HCT116 (cell line): ENCODE data around the gene ATP1B3. TPM values are rescaled to one million over a fixed set of nuclear protein-coding genes. Genes with fewer than 3 reads are reported as not detected.

Experiments used
- ATAC-seq: fragments of 200-7000 bp; cut with Tn5 transposase; 2 replicates; pipeline ENCODE4 v1.9.1; 2020; ENCODE audit warnings: mild to moderate bottlenecking, moderate library complexity
- BruUV-seq: library from RNA; stranded (reverse); fragments of 400-500 nt; replicated peaks from 2 replicates; lab custom pipeline; 2021; lab: Mats Ljungman, UMichigan
- CTCF ChIA-PET: fragments of 300-600 bp; sonication (Branson Sonifier 250); formaldehyde crosslinking; loops from one replicate; lab custom pipeline; 2021; ENCODE audit warnings: antibody characterized with exemption; lab: Charles Lee
- POLR2A ChIA-PET: fragments of 300-600, 350-600 bp; sonication (Branson Sonifier 250); formaldehyde crosslinking; loops from one replicate; lab custom pipeline; 2021; ENCODE audit warnings: antibody characterized with exemption; lab: Charles Lee
- RAD21 ChIA-PET, 2 experiments: fragments of 300-600 bp; sonication (Branson Sonifier 250); formaldehyde crosslinking; loops; one replicate each; lab custom pipeline; 2023; ENCODE audit warnings: low total read pairs in 2 of 2; ENCODE audit not compliant: uncharacterized antibody in 2 of 2, unreplicated experiment in 2 of 2, low non-redundant PET in 1 of 2; lab: Charles Lee
- DNase-seq: peaks from one replicate; pipeline ENCODE4 v3.0.0-alpha.2; 2010; ENCODE audit warnings: low read depth, low spot score
- H2AFZ ChIP-seq: fragments of 200-600 bp; shearing (Covaris generic), sonication (generic); 2 replicates; pipeline ENCODE4 v1.6.1; 2017; ENCODE audit warnings: low read depth, mixed run types, mixed read lengths, antibody characterized with exemption, low read length; ENCODE audit not compliant: poor library complexity, severe bottlenecking
- H3K27ac ChIP-seq: 2 replicates; pipeline ENCODE4 v1.5.1; 2012; ENCODE audit warnings: low read depth, low read length
- H3K27me3 ChIP-seq: fragments of 200-600 bp; sonication (generic); 2 replicates; pipeline ENCODE4 v1.6.1; 2016; ENCODE audit warnings: mixed run types, low read length, mixed read lengths; ENCODE audit not compliant: insufficient read depth
- H3K36me3 ChIP-seq, 2 experiments: fragments of 200-500 bp in 1 of 2; fragments of 200-600 bp in 1 of 2; sonication (Bioruptor generic) in 1 of 2; sonication (generic) in 1 of 2; 2 replicates each; pipeline versions ENCODE4 v1.5.1 to v1.6.1; 2014 to 2016; ENCODE audit warnings: low read length in 2 of 2, inconsistent platforms in 1 of 2, mixed read lengths in 1 of 2, mixed run types in 1 of 2; ENCODE audit not compliant: insufficient read depth in 2 of 2, control insufficient read depth in 1 of 2
- H3K4me1 ChIP-seq, 2 experiments: fragments of 200-600 bp in 1 of 2; sonication (generic) in 1 of 2; 2 replicates each; pipeline versions ENCODE4 v1.5.1 to v1.6.1; 2012 to 2017; ENCODE audit warnings: low read length in 2 of 2, inconsistent platforms in 1 of 2, mild to moderate bottlenecking in 1 of 2, mixed read lengths in 1 of 2, mixed run types in 1 of 2, moderate library complexity in 1 of 2; ENCODE audit not compliant: insufficient read depth in 2 of 2, control insufficient read depth in 1 of 2
- H3K4me2 ChIP-seq: fragments of 200-600 bp; sonication (generic); 2 replicates; pipeline ENCODE4 v1.6.1; 2017; ENCODE audit warnings: mixed run types, low read length, mixed read lengths
- H3K4me3 ChIP-seq, 2 experiments: fragments of 200-600 bp in 1 of 2; sonication (generic) in 1 of 2; replicated peaks in 1 of 2; 2 replicates each; pipeline ENCODE4 v1.5.1; 2011 to 2016; ENCODE audit warnings: low read length in 2 of 2, control low read depth in 1 of 2, low read depth in 1 of 2, mild to moderate bottlenecking in 1 of 2, mixed read lengths in 1 of 2, mixed run types in 1 of 2
- H3K79me2 ChIP-seq: fragments of 200-600 bp; sonication (generic); 2 replicates; pipeline ENCODE4 v1.6.1; 2017; ENCODE audit warnings: mild to moderate bottlenecking, mixed run types, low read length, moderate library complexity, mixed read lengths; ENCODE audit not compliant: insufficient read depth
- H3K9ac ChIP-seq: fragments of 200-600 bp; sonication (generic); 2 replicates; pipeline ENCODE4 v1.6.1; 2016; ENCODE audit warnings: low read length, mixed read lengths
- H3K9me2 ChIP-seq: fragments of 200-600 bp; sonication (generic), shearing (Covaris generic); 2 replicates; pipeline ENCODE4 v1.6.1; 2017; ENCODE audit warnings: mixed run types, mild to moderate bottlenecking, moderate library complexity; ENCODE audit not compliant: insufficient read depth
- H3K9me3 ChIP-seq, 2 experiments: fragments of 200-500 bp in 1 of 2; fragments of 200-600 bp in 1 of 2; sonication (Bioruptor generic) in 1 of 2; sonication (generic) in 1 of 2; 2 replicates each; pipeline ENCODE4 v1.6.1; 2014 to 2017; ENCODE audit warnings: low read length in 2 of 2, mixed read lengths in 2 of 2, inconsistent platforms in 1 of 2, low read depth in 1 of 2, mild to moderate bottlenecking in 1 of 2, mixed run types in 1 of 2, moderate library complexity in 1 of 2; ENCODE audit not compliant: control insufficient read depth in 1 of 2, insufficient read depth in 1 of 2
- H4K20me1 ChIP-seq: fragments of 200-600 bp; sonication (generic), shearing (Covaris generic); 2 replicates; pipeline ENCODE4 v1.6.1; 2017; ENCODE audit warnings: mixed run types, mild to moderate bottlenecking, moderate library complexity; ENCODE audit not compliant: insufficient read depth
- CBX3 ChIP-seq: IDR thresholded peaks from 2 replicates; pipeline ENCODE4 v1.6.1; 2012; ENCODE audit warnings: low read depth
- CTCF ChIP-seq, 3 experiments: fragments of 200-600 bp in 1 of 3; sonication (generic) in 1 of 3; IDR thresholded peaks in 2 of 3; conservative IDR thresholded peaks in 1 of 3; 2 replicates each; pipeline ENCODE4 v1.5.1; 2012 to 2017; ENCODE audit warnings: low read depth in 2 of 3, low read length in 2 of 3, antibody characterized with exemption in 1 of 3, borderline replicate concordance in 1 of 3, control low read depth in 1 of 3, mild to moderate bottlenecking in 1 of 3, mixed read lengths in 1 of 3, mixed run types in 1 of 3, moderate library complexity in 1 of 3; ENCODE audit not compliant: insufficient read depth in 1 of 3
- EZH2 ChIP-seq: fragments of 200-600 bp; sonication (generic); IDR thresholded peaks from 2 replicates; pipeline ENCODE4 v1.6.1; 2017; ENCODE audit warnings: antibody characterized with exemption, mixed run types
- EZH2phosphoT487 ChIP-seq: fragments of 200-600 bp; IDR thresholded peaks from 2 replicates; pipeline ENCODE4 v1.6.1; 2018; ENCODE audit warnings: antibody characterized with exemption, borderline replicate concordance
- MAX ChIP-seq: IDR thresholded peaks from 2 replicates; pipeline ENCODE4 v1.6.1; 2012
- POLR2AphosphoS5 ChIP-seq: IDR thresholded peaks from 2 replicates; pipeline ENCODE4 v1.6.1; 2011; ENCODE audit warnings: mild to moderate bottlenecking, low read depth, low read length, moderate library complexity
- RAD21 ChIP-seq: IDR thresholded peaks from 2 replicates; pipeline ENCODE4 v1.6.1; 2012; ENCODE audit warnings: low read depth, mild to moderate bottlenecking
- REST ChIP-seq: IDR thresholded peaks from 2 replicates; pipeline ENCODE4 v1.6.1; 2012; ENCODE audit warnings: low read depth
- SRF ChIP-seq: IDR thresholded peaks from 2 replicates; pipeline ENCODE4 v1.6.1; 2012; ENCODE audit warnings: low read depth
- TCF7L2 ChIP-seq: IDR thresholded peaks from 2 replicates; pipeline ENCODE4 v1.7.0; 2011; ENCODE audit warnings: borderline replicate concordance, inconsistent platforms; ENCODE audit not compliant: insufficient read depth, insufficient read length; ENCODE audit errors: extremely low read depth
- ZNF274 ChIP-seq: fragments of 200-500 bp; sonication (Bioruptor generic); IDR thresholded peaks from 2 replicates; pipeline ENCODE4 v1.6.1; 2014; ENCODE audit warnings: mild to moderate bottlenecking, low read depth, low read length, inconsistent platforms
- intact Hi-C: fragments of 100-400 bp; cut with micrococcal nuclease; formaldehyde crosslinking; loops from 2 replicates; pipeline ENCODE4 v1.10.0; 2022
- total RNA-seq: library from RNA; stranded (reverse); gene quantifications from one replicate; pipeline ENCODE4 v1.2.1, GENCODE V29; 2021; ENCODE audit not compliant: unreplicated experiment

The ATP1B3 gene
- total RNA-seq, 1 experiment from 2014 or later: 147 TPM

GRCh38 chr3:141971571-141971970 lies 95.1 kb downstream of the ATP1B3 start:
- no peak overlapping the region for H2AFZ ChIP-seq
- H3K9me2 ChIP-seq: no peaks in the 10 kb centered on the region
- 0 out of 4 replicates have a peak, but pooled peaks cover 0 to 2% of the 10 kb centered on the region in 2 experiments for H3K36me3 ChIP-seq
- no peak overlapping the region for H3K4me3 ChIP-seq
- no TSS peak for BruUV-seq
- H3K27me3 ChIP-seq: no peaks in the 10 kb centered on the region
- ATAC-seq: no peak
- CTCF ChIA-PET: no interaction called here
- no peak for TF ChIP-seq ZNF274
- TF ChIP-seq RAD21: no peak
- no peak for TF ChIP-seq EZH2phosphoT487
- no peak for TF ChIP-seq POLR2AphosphoS5
- no peak for TF ChIP-seq MAX
- no peak for TF ChIP-seq CTCF (IDR thresholded peaks at IDR 0.05 in 2 of 3, conservative IDR thresholded peaks at IDR 0.05 in 1 of 3; ENCODE audit: borderline replicate concordance in 1 of 3, insufficient read depth in 1 of 3, low read depth in 2 of 3, low read length in 2 of 3)
- TF ChIP-seq SRF: no peak
- no peak for TF ChIP-seq CBX3
- no peak for TF ChIP-seq REST
- no peak for TF ChIP-seq EZH2
- TF ChIP-seq TCF7L2: no peak
- POLR2A ChIA-PET: no interaction called here
- H3K4me1 ChIP-seq: no peaks in the 10 kb centered on the region
- intact Hi-C loops: no loop called here
- no peaks in the 10 kb centered on the region for H3K9me3 ChIP-seq
- no peak for DNase-seq
- H4K20me1 ChIP-seq: no peaks in the 10 kb centered on the region
- RAD21 ChIA-PET: no interaction called here
- H3K9ac ChIP-seq: no peak overlapping the region
- H3K27ac ChIP-seq: no peak overlapping the region
- H3K4me2 ChIP-seq: no peak overlapping the region
- no peaks in the 10 kb centered on the region for H3K79me2 ChIP-seq
